GM12874 (cell line): Measurements from ENCODE around the gene TMEM132D.

ENCODE experiments used
- TF ChIP-seq, protein P1 (sequence below): IDR thresholded peaks from 2 replicates; pipeline ENCODE4 v1.5.1; 2011; ENCODE audit warnings: low read depth, mild to moderate bottlenecking, control low read depth, low read length, moderate library complexity; ENCODE audit not compliant: insufficient read depth

TMEM132D gene

DNA sequence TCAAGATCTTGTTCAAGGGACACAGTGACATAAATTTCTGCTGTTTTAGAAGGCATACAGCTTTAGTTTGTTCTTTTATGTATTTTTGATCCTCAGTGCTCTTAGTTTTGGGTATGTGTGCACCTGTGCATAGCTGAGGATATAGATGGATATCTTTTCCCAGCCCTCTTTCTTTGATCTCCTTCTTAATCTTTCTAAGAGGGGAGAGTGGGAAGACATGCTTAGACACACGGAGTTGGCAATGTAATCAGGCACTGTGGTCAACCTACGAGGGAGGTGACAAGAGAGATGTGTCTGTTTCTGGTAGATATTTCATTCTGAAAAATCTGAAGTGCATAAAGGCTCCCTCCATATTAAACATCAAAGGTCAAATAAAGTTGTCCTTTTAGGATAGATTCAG is 340.6 kb downstream of the TMEM132D start:
- TF ChIP-seq, protein P1, sequence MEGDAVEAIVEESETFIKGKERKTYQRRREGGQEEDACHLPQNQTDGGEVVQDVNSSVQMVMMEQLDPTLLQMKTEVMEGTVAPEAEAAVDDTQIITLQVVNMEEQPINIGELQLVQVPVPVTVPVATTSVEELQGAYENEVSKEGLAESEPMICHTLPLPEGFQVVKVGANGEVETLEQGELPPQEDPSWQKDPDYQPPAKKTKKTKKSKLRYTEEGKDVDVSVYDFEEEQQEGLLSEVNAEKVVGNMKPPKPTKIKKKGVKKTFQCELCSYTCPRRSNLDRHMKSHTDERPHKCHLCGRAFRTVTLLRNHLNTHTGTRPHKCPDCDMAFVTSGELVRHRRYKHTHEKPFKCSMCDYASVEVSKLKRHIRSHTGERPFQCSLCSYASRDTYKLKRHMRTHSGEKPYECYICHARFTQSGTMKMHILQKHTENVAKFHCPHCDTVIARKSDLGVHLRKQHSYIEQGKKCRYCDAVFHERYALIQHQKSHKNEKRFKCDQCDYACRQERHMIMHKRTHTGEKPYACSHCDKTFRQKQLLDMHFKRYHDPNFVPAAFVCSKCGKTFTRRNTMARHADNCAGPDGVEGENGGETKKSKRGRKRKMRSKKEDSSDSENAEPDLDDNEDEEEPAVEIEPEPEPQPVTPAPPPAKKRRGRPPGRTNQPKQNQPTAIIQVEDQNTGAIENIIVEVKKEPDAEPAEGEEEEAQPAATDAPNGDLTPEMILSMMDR, result no peak

DNA sequence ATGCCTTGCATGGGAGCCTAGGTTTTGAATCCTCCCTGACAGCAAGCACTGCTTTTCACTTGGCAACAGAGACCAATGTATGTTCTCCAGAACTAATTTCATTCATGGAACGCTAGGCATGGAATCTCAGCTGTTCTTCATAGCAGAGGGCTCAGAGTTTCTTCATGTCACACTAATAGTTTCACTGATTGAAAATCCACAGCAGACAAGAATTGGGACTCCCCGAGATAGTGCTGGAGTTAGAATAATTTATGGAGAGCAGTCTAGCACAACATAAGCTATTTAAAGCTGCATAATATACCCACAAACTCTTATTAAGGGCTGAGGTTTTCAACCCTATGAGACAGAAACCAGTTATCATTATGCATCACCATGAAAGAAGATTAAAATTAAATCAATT is 342.5 kb downstream of the TMEM132D start:
- TF ChIP-seq, protein P1, result no peak

DNA sequence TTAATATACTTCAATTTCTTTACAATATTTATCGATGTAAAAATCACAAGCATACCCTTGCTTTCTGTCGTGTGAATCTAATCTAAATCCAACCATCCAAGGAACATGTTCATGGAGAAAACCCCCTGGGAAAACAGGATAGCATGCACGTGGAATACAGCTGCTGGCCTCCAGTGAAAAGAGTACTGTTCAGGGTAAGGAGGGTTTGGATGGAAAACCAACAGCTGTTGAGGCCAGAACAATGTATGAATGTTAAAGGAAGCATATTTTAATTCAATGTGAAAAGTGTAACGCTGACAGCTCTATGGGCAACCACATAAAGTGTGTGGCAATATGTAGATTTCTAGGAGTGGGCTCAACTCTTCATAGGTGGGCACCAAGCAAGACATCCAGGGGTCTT is 344.0 kb downstream of the TMEM132D start:
- TF ChIP-seq, protein P1, result no peak

DNA sequence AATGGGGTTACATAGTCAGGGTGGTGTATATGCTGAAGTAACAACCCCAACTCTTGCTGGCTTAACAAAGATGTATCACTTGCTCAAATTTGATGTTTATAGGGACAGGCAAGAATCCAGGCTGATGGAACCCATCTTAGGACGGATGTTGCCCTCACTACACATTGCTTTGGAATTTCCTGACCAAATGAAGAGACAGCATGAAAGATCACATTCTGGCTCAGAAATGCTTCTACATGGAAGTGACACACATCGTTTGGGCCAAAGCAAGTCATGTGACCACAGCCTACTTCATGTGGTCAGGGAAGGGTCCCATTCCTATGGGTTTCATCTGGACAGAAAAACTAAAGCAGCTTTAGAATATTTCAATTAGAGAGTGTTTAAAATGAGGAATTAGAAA is 345.8 kb downstream of the TMEM132D start:
- TF ChIP-seq, protein P1, result no peak

DNA sequence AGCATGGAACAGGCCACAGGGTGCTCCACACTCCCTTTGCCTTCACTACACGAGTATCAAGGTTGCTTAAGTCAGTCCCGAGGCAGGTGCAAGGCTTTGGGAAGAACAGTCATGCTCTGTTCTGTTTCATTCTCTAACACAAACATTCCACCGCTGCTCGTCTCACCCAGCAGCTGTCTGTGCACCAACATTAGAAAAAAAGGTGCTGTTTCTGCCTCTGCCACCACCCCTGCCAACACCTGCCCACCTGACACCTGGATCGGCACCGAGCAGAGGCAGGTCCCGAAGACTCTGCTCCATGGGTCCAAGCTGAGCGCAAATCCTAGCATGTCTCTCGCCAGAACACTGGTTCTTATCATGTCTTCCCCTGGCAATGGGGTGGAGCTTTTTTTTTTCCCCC is 347.7 kb downstream of the TMEM132D start:
- TF ChIP-seq, protein P1, result no peak

DNA sequence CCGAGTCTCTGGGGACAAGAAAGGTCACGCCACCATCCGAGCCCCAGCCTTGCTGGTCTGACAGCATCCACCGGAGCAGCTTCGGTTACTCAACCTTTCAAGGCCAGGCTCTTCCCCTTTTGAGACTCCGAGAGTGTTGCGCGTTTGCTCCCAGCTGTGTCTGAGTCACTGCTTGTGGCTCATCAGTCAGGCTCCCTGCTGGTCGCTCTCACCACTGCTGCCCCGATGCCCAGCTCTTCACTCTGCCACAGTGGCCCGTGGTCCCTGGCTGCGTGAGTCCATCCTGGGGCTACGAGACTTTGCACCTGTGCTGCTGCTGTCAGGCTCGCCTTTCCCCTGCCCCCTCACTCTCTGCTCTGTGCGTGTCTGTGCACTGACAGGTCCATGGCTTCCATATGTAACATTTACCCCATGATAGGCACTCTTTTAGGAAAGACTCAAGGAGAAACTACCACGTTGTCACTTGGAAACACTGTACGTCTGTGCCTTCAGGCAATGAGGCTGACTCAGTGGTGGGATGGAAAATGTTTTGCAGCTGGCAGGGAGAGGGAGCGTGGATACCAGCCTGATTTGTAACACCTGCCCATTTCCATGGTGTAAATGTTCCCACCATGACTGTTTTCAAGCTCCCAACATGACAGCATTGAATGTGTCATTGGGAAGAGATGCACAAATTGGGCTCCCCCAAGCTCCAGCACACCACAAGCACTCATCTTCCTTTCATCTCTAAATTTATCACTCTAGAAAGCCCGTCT is 350.7 kb downstream of the TMEM132D start:
- TF ChIP-seq, protein P1, result no peak

DNA sequence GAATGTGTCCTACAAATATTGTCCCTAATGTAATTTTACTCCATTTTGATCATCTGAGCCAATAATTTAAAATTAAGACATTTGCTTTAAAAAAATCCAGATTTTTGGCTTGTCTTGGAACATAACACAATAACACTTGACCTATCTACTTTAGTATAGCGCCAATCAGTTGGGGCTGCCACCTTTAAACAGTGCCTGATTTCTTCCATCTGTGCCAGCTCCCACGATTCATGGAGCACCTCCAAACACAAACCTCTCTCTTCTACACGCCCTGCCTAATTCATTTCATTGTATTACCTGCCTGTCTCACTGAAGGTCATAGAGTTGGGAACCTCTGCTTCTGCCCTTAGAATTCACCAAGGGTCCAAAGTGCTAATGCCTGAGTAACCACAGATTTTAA is 352.4 kb downstream of the TMEM132D start:
- TF ChIP-seq, protein P1, result no peak
